ENCODE results near the gene TFDP1. TPM values are rescaled to one million over a fixed set of nuclear protein-coding genes. Genes with fewer than 3 reads are reported as not detected.
"Not testable (repeated sequence)": the region's sequence is repeated elsewhere in the genome, so short reads cannot be mapped to it uniquely, and the experiment has no call there.

TFDP1 gene
- total RNA-seq, 2 experiments from 2014 or later = 242 to 250 TPM

- Mint-ChIP-seq H3K9me3 (no peaks in the 10 kb centered on the region), H3K27ac (peak overlapping the region; percentile 47)
These were observed 23.5 kb downstream of the TFDP1 start for GRCh38 chr13:113607889-113608635.

DNA sequence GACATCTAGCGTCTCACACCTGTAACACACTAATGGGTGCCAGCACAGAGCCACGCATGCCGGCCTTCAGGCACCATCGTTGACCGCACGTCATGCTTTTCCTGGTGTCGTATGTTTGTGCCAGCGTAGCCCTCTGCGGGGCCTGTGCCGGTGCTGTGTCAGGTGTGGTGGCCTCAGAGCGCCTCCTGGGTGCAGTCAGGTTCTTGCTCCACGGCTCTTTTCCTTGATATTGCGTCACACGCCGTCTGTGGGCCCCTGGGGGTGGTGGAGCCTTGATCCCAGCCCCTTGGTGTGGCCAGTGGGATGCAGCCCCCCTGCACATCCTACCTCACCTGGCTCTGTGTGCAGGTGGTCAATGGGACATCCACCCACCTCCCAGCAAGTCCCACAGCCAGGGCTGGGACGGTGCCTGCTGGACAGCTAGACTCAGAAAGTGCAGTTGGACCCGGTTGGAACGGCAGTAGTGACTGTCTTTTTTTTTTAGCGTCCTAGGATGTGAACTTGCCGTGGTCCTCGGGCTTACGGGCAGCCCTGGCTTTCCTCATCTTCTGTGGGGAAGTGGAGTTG lies 24.5 kb downstream of the TFDP1 start:
- DNase-seq = no peak
- H3K4me1 Mint-ChIP-seq = peaks cover 8% of the 10 kb centered on the region
- no peaks in the 10 kb centered on the region for H3K9me3 Mint-ChIP-seq
- peaks cover 27% of the 10 kb centered on the region for H3K36me3 Mint-ChIP-seq
- no peak overlapping the region for H3K4me3 Mint-ChIP-seq
- no peak overlapping the region for H3K27ac Mint-ChIP-seq
- H3K27me3 Mint-ChIP-seq = no peaks in the 10 kb centered on the region

More at GRCh38 chr13:113607889-113608635, 23.5 kb downstream of the TFDP1 start:
- H3K36me3 Mint-ChIP-seq = peaks cover 27% of the 10 kb centered on the region
- DNase-seq = no peak
- H3K27me3 Mint-ChIP-seq = no peaks in the 10 kb centered on the region
- no peak overlapping the region for H3K4me3 Mint-ChIP-seq
- peaks cover 15% of the 10 kb centered on the region for H3K4me1 Mint-ChIP-seq

DNA sequence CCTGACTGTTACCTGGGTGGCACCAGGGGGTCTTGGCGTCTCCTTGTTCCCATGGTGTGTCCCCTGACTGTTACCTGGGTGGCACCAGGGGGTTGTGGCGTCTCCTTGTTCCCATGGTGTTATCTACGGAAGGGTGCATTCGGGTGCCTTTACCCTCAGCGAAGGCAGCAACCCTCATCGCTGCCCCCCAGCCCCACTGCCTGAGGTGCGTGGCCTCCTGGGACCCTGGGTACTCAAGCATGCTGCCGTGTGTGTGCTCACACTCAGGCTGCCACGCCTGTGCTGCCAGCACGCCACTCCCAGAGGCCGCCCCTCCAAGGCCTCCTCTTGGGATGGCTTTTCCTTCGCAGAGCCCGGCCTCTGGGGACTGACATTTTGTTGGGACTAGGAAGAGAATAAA lies 25.1 kb downstream of the TFDP1 start:
- peaks cover 27% of the 10 kb centered on the region for H3K36me3 Mint-ChIP-seq
- H3K27ac Mint-ChIP-seq = no peak overlapping the region
- H3K4me1 Mint-ChIP-seq = peaks cover 6% of the 10 kb centered on the region
- DNase-seq = no peak
- H3K27me3 Mint-ChIP-seq = no peaks in the 10 kb centered on the region
- H3K4me3 Mint-ChIP-seq = no peak overlapping the region
- no peaks in the 10 kb centered on the region for H3K9me3 Mint-ChIP-seq

- Mint-ChIP-seq H3K4me1 (no peaks in the 10 kb centered on the region), H3K9me3 (no peaks in the 10 kb centered on the region), H3K27ac (no peak overlapping the region), H3K4me3 (no peak overlapping the region), H3K36me3 (peaks cover 22% of the 10 kb centered on the region), H3K27me3 (no peaks in the 10 kb centered on the region)
- DNase-seq = no peak
These were observed 25.7 kb downstream of the TFDP1 start for GRCh38 chr13:113610266-113610665.

GRCh38 chr13:113611996-113612395 lies 27.4 kb downstream of the TFDP1 start:
- no peak overlapping the region for H3K4me3 Mint-ChIP-seq
- no peaks in the 10 kb centered on the region for H3K27me3 Mint-ChIP-seq
- peaks cover 25% of the 10 kb centered on the region for H3K36me3 Mint-ChIP-seq
- DNase-seq = no peak
- no peaks in the 10 kb centered on the region for H3K4me1 Mint-ChIP-seq
- H3K27ac Mint-ChIP-seq = no peak overlapping the region
- no peaks in the 10 kb centered on the region for H3K9me3 Mint-ChIP-seq

GRCh38 chr13:113612607-113613006 lies 28.1 kb downstream of the TFDP1 start:
- H3K27me3 Mint-ChIP-seq = no peaks in the 10 kb centered on the region
- H3K36me3 Mint-ChIP-seq = peaks cover 24% of the 10 kb centered on the region
- no peak overlapping the region for H3K27ac Mint-ChIP-seq
- no peaks in the 10 kb centered on the region for H3K4me1 Mint-ChIP-seq
- no peak for DNase-seq
- H3K9me3 Mint-ChIP-seq = no peaks in the 10 kb centered on the region
- no peak overlapping the region for H3K4me3 Mint-ChIP-seq

GRCh38 chr13:113613789-113614379 lies 29.3 kb downstream of the TFDP1 start:
- no peaks in the 10 kb centered on the region for H3K27me3 Mint-ChIP-seq
- H3K4me3 Mint-ChIP-seq = no peak overlapping the region
- H3K4me1 Mint-ChIP-seq = no peaks in the 10 kb centered on the region
- H3K9me3 Mint-ChIP-seq = no peaks in the 10 kb centered on the region
- H3K27ac Mint-ChIP-seq = no peak overlapping the region
- H3K36me3 Mint-ChIP-seq = peaks cover 27% of the 10 kb centered on the region
- no peak for DNase-seq

DNA sequence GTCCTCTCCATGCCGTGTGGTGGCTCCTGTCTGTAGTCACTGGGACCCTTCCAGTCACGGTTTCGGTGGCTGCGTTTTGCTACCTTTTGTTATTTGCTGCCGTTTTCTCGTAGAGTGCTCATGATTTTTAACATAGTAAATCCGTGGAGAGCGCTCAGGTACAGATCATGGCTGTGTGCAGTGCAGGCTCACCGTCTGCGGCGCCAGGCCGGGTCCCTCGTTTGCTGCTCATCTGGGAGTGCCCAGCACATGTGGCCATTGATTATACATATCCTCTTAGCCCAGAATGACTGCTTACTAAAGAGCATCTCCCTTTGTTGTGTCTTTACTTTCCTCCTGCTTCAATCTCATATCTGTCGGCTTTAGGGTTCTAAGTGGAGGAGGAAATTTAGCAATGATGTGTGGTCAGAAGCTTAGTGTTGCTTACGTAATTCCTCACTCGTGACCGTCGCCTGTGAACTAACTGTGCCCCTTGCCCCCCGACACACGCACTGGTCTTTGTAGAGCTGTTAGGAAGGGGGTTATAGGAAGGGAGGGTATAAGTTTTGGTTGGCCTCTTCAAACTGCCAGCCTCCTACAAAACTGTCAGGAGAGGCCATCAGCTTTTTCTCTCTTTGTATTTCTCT lies 31.8 kb downstream of the TFDP1 start:
- H3K36me3 Mint-ChIP-seq = peaks cover 21% of the 10 kb centered on the region
- H3K4me1 Mint-ChIP-seq = no peaks in the 10 kb centered on the region
- H3K4me3 Mint-ChIP-seq = no peak overlapping the region
- no peaks in the 10 kb centered on the region for H3K27me3 Mint-ChIP-seq
- H3K9me3 Mint-ChIP-seq = no peaks in the 10 kb centered on the region
- H3K27ac Mint-ChIP-seq = no peak overlapping the region
- no peak for DNase-seq

DNA sequence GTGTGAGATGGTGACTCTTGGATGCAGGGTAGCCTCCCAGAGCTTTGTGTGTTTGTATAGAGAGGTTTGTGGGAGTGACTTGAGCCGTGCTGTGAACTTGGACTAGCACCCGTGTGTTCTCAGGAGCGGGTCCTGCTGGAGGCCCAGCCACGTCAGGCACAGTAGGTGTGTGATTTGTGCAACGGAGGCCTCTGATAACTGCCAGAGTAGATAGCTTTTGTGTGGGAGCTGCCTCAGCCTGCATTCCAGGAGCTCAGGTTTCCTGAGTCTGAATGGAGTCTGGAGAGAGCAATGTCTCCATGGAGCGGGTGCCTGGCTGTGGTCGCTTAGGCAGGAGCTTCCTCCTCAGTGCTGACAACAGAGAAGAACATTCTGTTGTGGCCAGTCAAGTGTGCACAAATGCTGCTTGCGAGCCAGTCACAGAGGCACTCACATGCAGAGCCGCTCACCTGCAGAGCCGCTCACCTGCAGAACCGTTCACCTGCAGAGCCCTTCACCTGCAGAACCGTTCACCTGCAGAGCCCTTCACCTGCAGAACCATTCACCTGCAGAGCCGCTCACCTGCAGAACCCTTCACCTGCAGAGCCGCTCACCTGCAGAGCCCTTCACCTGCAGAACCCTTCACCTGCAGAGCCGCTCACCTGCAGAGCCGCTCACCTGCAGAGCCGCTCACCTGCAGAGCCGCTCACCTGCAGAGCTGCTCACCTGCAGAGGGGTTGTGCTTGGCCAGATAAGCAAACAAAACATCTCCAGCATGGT lies 32.6 kb downstream of the TFDP1 start:
- Mint-ChIP-seq H3K27ac (no peak overlapping the region), H3K4me3 (no peak overlapping the region), H3K36me3 (peaks cover 20% of the 10 kb centered on the region), H3K4me1 (peaks cover 2% of the 10 kb centered on the region), H3K9me3 (no peaks in the 10 kb centered on the region), H3K27me3 (no peaks in the 10 kb centered on the region)
- DNase-seq = no peak

GRCh38 chr13:113617961-113618360 lies 33.4 kb downstream of the TFDP1 start:
- H3K4me1 Mint-ChIP-seq = peaks cover 2% of the 10 kb centered on the region
- no peak overlapping the region for H3K27ac Mint-ChIP-seq
- H3K9me3 Mint-ChIP-seq = no peaks in the 10 kb centered on the region
- peaks cover 14% of the 10 kb centered on the region for H3K36me3 Mint-ChIP-seq
- H3K27me3 Mint-ChIP-seq = no peaks in the 10 kb centered on the region
- H3K4me3 Mint-ChIP-seq = no peak overlapping the region
- no peak for DNase-seq

- Mint-ChIP-seq H3K4me3 (no peak overlapping the region), H3K4me1 (peaks cover 2% of the 10 kb centered on the region), H3K36me3 (peaks cover 14% of the 10 kb centered on the region), H3K27ac (no peak overlapping the region), H3K27me3 (no peaks in the 10 kb centered on the region), H3K9me3 (no peaks in the 10 kb centered on the region)
- DNase-seq = no peak
These were observed 33.9 kb downstream of the TFDP1 start for GRCh38 chr13:113618455-113618854.

DNA sequence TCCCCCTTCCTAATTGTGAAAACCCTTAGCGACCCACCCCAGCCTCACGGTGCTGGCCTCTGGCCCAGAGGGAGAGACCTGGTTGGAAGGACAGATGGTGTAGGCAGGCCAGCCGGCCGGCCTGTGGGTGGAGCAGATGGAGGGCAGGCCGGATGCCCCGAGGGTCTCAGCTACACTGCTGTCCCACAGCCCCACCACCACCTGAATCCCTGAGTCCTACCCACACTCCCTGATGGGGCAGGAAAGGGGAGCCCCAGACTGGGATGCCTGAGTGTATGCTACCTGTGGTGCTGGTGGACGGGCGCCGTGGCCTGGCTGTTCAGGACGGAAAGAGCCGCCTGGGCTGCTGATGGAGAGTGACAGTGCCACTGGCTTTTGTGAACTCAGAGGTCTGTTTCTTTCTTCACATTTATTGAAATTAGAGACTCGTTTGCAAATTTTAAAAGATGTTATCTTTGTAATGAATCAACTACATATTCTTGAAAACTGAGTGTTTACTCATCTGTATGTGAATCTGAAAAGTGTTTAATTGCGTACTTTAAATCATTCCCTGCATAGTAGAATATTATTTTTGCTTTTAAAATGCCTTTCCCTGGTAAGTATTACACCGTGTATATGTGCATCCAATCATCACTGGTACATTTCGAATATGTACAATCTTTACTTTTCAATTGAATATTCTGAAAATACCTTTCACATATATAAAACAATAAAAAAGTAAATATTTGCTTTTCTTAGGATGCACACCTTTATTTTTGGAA lies 35.7 kb downstream of the TFDP1 start:
- peaks cover 27% of the 10 kb centered on the region for H3K36me3 Mint-ChIP-seq
- H3K9me3 Mint-ChIP-seq = peaks cover 3% of the 10 kb centered on the region
- H3K4me1 Mint-ChIP-seq = peaks cover 2% of the 10 kb centered on the region
- DNase-seq = no peak
- H3K4me3 Mint-ChIP-seq = no peak overlapping the region
- H3K27ac Mint-ChIP-seq = no peak overlapping the region
- no peaks in the 10 kb centered on the region for H3K27me3 Mint-ChIP-seq

- peaks cover 2% of the 10 kb centered on the region for H3K4me1 Mint-ChIP-seq
- no peak overlapping the region for H3K27ac Mint-ChIP-seq
- H3K4me3 Mint-ChIP-seq = no peak overlapping the region
- H3K27me3 Mint-ChIP-seq = no peaks in the 10 kb centered on the region
- no peak for DNase-seq
- peaks cover 29% of the 10 kb centered on the region for H3K36me3 Mint-ChIP-seq
- H3K9me3 Mint-ChIP-seq = peaks cover 3% of the 10 kb centered on the region
These were observed 36.5 kb downstream of the TFDP1 start for GRCh38 chr13:113621046-113621445.

- H3K27me3 Mint-ChIP-seq, H3K4me3 Mint-ChIP-seq, H3K9me3 Mint-ChIP-seq, H3K27ac Mint-ChIP-seq, DNase-seq, H3K4me1 Mint-ChIP-seq: not testable (repeated sequence)
- H3K36me3 Mint-ChIP-seq = peaks cover 32% of the 10 kb centered on the region
These were observed 36.9 kb downstream of the TFDP1 start for GRCh38 chr13:113621498-113621897.

Measured in activated naive CD8-positive, alpha-beta T cell treated with anti-CD3 and anti-CD28 coated beads for 36 hours (primary cell).